TTC549 (cell line): ENCODE data around the gene CUL9.

ENCODE experiments used
- FAIRE-seq: peaks from 2 replicates; lab custom pipeline; 2012; peaks lifted over from hg19 to GRCh38; lab: Jason Lieb, UNC

The CUL9 gene

DNA sequence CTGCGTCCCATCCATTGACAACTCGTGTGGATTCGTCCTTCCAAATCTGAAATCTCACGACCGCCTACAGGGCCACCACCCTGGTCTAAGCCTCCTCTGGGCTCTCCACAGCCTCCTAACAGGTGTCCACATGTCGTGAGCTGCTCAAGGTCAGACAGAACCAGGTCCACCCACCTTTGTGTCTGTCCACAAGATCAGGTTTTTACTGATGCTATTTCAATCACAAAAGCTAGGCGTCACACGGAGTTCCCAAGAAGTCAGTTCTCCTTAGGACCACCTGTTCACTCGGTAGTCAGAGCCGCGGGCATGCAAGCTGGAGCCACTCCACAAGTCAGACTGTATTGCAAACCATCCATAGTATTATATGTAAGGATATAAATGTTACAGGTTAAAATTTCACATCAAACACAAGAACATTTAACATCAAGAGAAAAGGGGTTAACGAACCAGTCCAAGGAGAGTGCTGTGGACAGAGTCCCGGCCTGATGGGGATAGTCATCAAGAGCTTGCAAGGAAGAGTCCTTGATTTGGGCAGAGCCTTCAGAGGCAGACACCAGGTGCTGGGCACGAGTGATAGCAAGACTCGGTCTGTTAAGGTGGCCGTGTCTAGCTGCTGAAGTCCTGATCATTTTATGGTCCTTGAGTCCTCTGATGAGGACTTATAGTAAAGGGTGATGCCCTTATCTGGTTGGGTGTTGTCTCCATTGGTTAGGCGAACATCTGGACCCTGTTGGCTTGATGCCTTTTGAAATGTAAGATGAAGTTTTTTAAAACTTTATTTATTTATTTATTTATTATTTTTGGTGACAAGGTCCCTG lies 48.0 kb downstream of the CUL9 start:
- FAIRE-seq = no peak

DNA sequence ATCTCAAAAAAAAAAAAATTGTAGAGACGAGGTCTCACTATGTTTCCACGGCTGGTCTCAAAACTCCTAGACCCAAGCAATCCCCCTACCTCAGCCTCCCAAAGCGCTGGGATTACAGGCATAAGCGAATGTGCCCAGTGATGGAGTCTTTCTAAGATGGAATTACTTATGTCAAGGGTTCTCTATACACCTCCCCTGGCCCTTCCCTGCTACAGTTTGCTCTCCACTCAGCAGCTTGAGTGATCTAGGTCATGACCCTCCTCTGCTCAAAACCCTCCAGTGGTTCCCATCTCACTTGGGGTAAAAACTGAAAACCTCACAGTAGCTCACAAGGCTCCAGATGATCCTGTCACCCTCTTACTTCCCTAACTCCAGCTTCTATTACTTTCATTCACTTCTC lies 49.1 kb downstream of the CUL9 start:
- FAIRE-seq = no peak

DNA sequence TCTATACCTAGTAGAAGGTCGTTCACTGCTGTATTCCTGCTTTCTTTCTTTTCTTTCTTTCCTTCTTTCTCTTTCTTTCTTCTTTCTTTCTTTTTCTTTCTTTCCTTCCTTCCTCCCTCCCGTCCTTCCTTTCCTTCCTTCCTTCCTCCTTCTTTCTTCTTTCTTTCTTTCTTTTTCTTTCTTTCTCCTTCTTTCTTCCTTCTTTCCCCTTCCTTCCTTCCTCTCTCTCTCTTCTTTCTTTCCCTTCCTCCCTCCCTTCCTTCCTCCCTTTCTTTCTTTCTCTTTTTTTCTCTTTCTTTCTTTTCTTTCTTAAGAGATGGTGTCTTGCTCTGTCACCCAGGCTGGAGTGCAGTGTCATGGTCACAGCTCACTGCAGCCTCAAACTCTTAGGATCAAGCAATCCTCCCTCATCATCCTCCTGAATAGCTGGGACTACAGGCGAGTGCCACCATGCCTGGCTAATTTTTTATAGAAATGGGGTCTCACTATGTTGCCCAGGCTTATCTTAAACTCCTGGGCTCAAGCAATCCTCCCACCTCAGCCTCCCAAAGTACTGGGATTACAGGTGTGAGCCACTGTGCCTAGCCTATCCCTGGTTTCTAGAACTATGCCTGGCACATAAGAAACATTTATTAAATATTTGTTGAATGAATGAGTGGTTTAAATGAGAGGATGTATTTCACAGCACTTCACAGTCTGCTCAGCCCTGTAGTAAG lies 49.9 kb downstream of the CUL9 start:
- no peak for FAIRE-seq

DNA sequence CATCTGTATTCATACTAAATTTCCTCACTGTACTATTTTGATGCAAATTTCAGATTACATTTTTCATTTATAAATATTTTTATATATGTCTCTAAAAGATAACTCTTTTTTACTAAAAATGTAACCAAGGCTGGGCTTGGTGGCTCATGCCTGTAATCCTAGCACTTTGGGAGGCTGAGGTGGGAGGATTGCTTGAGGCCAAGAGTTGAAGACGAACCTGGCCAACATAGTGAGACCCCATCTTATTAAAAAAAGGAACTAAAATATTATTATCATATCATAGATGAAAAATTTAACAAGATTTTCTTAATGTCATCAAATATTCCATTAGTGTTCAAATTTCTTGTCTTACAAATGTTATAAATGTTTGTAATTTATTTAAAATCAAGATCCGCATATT lies 53.8 kb downstream of the CUL9 start:
- no peak for FAIRE-seq

DNA sequence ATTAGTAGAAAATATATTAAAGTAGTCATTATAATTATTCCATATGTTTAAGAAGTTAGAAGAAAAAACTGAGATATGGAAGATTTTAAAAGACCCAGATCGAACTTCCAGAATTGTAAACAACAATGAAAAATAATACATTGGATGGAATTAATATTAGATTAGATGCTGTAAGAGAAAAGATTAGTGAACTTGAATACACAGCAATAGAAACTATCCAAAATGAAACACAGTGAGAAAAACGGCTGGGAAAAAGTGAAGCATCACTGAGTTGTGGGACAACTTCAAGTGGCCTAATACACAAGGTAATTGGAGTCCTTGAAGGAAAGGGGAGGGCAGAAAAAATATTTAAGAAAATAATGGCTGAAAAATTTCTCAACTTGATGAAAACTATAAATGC lies 57.1 kb downstream of the CUL9 start:
- no peak for FAIRE-seq

DNA sequence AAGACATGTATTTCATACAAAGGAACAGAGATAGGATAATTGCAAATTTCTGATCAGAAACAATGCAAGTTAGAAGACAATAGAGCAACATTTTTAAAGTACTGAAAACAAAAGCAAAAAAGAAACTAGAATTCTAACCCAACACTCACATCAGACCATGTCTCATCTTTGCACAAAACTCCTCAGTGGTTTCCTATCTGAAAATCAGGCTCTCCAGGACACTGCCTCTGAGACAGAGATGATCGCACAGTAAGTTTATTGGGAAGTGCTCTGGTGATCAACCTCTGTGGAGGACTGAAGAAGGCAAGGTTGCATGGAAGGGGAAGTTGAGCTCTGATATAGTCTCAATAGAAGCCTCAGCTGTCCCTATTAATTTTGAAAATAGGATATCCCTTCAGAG lies 59.0 kb downstream of the CUL9 start:
- FAIRE-seq = no peak

DNA sequence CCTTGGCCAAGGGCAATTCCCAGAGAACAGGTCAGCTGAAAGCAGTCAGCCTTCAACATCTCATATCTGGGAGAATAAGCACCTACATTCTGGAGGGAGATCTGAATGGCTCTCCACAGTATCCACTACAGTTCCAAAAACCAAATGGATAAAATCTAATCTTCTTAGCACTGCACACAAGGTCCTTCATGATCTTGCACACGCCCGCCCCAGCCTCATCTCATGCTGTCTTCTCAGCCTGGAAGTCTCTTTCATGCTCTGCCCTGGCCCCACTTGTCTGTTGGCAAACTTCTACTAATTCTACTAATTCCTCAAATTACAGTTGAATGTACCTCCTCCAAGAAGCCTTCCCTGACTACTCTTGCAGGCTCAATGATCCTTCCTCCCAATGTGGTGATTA lies 59.5 kb downstream of the CUL9 start:
- FAIRE-seq = no peak

DNA sequence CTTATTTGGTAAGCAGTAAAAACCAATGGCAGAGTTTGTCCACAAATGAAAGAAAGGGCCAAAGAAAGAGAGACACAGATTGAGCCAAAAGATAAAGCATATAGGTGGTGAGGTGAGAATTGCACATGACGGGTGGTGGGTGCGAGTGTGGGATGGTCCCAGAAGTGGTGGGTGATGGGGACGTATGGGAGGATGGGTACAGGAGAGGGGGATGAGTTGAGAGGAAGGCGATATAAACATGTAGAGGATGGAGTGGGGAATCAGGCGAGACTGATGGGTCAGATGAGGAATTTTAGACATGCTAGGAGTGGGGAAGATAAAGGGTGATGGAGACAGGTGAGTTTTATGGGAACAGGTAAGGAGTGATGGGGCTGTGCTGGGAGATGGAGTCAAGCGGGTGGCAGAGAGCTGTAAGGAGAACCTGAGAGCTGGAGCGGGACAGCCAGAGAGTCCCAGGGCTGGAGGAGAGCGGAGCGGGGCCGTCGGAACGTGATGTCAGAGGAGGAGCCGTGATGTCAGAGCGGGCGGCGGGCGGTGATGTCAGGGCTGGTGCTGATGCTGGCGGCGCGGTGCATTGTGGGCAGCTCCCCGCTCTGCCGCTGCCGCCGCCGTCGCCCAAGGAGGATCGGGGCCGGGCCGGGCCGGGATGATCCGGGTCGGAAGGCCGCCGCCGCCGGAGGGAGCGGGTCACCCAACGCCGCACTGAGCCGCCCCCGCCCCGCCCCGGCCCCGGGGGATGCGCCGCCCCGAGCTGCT lies 61.1 kb downstream of the CUL9 start, which contains the start of gene TTBK1:
TTBK1 (plus strand) TSS at position 574 of the 756 bp plus-strand sequence. CDS start 3,180 bp downstream, outside the sequence.
- no peak for FAIRE-seq

DNA sequence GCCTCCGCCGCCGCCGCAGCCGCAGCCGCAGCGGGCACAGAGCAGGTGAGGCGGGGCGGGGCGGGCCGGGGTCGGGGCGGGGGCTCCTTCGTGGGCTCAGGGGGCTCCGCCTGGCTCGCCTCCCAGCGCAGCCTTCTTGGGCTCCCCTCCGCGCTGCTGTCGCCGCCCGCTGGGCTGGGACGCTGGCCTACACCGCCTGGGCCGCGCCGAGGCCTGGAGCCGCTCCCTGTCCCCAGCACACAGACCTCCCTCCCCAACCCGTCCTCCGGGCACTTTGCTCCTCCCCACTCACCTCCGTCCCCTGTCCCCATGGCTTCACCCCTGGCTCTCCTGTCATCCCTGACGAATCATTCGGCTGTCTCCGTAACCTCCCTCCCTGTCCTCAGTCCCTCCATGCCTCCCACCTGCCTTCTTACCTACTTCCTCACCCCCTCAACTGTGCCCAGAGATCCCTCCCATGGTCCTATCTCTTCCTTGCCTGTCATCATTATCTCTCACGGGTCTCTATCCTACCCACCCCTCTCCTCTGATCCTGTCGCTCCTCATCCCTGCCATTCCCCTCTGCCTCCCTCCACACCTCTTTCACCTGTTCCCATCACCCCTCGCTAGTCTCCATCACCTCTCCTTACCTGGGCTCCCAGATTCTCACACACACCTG lies 61.8 kb downstream of the CUL9 start:
- FAIRE-seq = no peak

DNA sequence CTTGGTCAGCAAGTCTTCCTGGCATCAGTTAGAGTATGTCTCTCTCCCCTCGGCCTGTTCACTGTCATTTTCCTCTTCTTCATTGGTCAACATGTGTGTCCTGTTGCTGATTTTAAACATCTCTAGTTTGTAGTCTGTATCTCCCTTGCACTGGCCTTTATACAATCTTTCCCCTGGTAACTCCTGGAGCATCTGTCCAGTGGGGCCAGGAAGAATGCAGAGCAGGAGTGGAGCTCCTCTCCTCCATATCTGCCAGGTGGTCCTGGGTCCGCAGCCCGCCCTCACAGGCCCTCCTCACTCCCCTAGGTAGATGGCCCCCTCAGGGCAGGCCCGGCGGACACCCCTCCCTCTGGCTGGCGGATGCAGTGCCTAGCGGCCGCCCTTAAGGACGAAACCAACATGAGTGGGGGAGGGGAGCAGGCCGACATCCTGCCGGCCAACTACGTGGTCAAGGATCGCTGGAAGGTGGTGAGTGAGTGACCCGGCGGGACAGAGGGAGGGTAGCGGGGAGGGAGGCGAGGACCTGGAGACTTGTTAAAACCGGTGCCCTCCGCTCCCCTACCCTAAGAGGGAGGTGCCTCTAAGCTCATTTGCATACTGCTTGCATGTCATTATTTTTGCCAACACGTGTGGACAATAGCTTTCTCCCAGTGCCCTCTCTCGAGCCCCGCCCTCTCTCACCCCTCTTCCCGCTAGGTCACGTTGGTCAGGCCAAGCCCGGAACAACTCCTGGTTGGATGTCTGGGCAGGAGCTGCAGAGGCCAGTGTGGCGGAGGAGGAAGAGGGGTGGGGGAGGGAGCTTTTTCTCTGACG lies 64.5 kb downstream of the CUL9 start:
- no peak for FAIRE-seq

DNA sequence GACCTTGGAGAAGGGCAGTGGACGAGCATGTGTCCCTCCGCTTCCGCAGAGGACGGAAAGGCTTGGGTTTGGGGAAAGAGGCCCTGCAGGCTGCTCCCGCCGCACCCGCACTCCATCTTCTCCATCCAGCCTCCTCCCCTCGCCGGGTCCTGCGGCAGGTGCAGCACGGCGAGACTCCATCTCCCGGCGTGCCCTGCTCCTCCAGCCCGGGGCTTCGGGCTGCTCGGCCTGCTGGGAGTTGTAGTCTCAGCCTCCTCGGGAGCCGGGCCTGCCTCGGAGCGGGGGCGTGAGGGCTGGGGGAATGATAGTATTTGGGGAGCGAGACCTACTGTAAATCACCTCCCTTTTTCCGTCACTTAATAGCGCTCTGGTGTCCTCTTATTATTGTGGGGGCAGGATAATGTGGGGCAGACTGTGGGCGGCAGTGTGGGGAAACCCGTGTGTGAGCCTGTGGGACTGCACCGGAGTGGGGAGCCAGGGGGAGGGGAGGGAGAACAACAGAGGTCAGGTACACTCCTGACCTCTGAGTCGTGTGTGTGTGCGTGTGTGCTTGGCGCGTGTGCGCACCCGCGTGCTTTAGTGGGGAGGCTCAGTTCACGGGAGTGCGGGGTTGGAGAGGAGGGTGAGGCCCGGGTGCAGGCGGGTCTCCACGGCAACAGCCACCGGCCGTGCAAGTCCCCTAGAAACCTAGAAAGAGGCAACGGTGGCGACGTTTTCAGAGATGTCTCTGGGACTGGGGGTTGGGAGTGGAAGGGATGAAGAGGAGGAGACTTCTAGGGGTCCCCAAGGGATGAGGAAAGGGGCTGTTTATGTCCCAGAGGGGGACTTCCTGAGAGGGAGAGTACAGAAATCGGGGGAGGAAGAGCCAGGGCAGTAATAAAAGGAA lies 65.4 kb downstream of the CUL9 start:
- no peak for FAIRE-seq

DNA sequence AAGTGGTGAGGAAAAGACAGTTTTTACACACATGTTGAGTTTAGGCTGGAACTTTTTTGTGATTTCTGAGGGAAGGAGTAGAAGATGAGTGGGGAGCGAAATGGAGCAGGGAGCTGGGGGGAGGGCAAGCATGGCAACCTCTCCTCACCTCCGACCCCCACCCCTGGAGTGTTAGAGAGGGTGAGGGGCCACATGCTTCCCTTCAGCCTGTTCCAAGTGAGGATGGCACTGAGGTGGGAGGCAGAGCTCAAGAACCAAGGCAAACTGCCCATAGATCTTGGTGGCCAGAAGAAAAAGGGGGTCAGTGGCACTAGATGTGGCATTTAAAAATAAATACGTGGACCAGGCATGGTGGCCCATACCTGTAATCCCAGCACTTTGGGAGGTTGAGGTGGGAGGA lies 66.1 kb downstream of the CUL9 start:
- no peak for FAIRE-seq

DNA sequence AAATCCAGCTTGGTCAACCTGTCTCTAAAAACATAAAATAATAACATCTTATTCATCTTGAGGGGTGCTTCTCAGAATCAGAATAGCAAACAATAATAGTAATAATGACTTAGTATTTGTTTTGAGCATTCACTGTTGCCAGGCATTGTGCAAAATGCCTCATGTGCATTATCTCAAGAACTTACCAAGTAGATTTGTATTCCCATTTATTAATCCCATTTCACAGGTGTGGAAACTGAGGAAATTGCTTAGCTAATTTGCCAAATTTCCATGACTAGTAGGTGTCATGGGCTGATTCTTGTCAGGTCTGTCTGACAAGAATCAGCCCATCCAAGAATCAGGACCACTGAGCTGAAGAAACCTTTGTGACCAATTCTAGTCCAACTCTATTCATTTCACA lies 66.8 kb downstream of the CUL9 start:
- no peak for FAIRE-seq

DNA sequence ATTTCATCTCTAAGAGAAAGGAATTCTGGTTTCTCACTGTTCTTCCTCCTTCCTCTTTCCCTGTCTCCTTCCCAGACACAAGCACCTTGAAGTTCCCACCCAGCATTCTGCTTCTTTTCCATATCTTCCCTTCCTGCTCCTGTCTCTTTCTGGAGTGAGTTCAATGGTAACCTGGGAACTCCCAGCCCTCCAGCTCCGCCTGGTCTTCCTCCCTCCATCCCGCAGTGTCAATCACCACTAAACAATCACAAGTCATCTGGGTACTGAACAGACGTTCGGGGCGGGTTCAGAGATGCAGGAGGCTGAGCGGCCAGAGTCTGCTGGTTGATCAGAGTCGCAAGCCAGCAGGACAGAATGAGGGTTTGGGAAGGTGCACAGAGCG lies 69.0 kb downstream of the CUL9 start:
- FAIRE-seq = no peak

DNA sequence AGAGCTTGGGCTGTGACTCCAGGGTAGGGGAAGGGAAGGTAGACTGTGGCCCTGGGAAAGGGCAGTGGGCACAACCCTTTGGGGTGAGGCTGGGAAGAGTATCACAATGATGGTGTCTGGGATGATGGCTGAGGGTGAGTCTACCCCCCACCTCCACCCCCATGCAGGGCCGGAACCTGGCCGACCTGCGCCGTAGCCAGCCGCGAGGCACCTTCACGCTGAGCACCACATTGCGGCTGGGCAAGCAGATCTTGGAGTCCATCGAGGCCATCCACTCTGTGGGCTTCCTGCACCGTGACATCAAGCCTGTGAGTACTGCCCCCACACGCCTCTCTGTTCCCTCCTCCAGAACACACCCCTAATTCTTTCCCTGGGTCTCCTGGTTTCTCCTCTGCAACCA lies 71.4 kb downstream of the CUL9 start:
- no peak for FAIRE-seq

DNA sequence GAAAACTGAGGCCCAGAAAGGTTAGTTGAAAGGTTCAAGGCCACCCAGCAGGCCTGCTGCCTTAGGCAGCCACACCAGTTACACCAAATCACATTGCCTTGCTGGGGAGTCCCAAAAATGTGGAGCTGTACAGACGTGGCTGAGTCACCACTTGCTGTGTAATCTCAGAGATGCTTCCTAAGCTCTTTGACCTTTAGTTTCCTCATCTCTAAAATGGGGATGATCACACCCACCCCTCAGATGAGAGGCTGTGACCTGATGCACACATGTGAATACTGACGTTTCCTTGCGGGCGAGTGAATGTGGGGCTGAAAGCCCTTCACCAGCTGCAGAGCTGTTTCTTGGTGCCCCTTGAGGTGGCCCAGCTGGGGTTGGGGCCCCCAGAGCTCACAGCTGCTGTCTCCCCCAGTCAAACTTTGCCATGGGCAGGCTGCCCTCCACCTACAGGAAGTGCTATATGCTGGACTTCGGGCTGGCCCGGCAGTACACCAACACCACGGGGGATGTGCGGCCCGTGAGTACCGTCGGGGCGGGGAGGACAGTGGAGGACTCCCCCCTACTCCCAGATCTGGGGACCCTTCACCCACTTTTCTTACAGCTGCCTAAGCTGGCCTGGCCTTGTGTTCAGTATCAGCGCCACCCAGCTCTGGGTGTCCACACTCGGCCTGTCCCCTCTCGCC lies 72.3 kb downstream of the CUL9 start:
- no peak for FAIRE-seq

DNA sequence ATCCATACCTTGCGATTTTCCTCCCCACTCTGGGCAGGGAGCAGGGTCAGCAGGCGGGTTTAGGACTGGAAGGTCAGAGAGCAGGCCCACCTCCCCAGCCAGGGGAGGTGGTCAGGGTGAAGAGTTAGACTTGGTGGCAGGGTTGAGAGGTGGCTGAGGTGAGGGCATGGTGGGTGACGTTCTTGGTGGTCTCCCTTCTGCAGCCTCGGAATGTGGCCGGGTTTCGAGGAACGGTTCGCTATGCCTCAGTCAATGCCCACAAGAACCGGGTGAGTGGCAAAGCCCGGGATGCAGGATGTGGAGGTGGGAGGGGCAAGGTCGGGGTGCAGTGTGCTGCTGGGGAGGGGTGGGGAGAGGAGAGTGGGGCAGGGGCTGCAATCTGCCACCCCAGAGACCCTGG lies 72.8 kb downstream of the CUL9 start:
- FAIRE-seq = no peak

DNA sequence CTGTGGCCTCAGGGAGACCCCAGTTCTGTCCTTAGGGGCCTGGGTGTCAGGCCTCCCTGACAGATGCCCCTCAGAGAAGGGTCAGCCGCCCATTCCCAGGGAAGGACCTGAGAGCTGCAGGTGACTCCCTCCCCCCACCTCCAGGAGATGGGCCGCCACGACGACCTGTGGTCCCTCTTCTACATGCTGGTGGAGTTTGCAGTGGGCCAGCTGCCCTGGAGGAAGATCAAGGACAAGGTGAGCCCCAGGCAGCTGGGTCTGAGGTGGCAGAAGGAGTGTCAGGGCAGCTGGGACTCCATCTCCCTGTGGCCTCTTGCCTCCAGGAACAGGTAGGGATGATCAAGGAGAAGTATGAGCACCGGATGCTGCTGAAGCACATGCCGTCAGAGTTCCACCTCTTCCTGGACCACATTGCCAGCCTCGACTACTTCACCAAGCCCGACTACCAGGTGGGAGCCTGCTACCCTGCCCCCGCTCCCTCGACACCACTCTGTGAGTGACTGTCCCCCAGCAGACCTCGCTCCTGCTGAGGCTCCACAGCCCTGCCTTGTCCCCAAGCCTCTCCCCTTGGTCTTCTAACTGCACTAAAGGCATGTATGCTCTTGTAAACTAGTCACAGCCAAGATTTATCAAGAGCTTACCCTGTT lies 73.5 kb downstream of the CUL9 start:
- no peak for FAIRE-seq

DNA sequence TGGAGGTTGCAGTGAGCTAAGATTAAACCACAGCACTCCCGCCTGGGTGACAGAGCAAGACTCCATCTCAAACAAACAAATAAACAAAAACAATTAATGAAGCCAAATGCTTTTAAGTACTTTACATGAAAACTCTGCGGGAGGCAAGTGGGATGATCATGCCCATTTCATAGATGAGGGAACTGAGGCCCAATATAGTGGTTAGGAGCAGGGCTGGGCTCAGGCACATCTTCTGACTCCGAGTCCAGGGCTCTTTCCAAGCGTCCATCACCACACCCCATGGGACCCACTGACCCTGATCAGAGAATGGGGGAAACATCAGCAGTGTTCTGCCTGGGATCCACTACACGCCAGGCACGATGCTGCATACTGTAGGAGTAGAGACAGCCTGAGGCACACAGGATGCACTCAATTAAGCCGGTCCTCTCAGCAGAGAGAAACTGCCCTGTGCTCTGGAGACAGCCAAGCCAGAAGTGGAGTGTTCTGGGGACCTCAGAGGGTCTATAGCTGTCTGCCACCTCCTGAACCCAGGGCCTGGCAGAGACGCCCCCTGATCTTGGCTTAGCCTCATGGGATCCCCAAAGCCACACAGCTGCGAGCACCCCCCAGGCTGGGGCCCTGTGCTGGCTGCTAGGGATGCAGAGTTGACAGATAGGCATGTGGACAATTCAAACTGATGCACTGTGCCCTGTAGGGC lies 74.8 kb downstream of the CUL9 start:
- no peak for FAIRE-seq
